ENCODE results near the gene ZNF436.
"Not testable (repeated sequence)": the region's sequence is repeated elsewhere in the genome, so short reads cannot be mapped to it uniquely, and the experiment has no call there.

ZNF436 gene

GRCh38 chr1:23392125-23392855, 22.7 kb upstream of the ZNF436 start:
- no peak for DNase-seq

- no peak for DNase-seq
Observed at GRCh38 chr1:23389837-23390321, 20.2 kb upstream of the ZNF436 start.

- DNase-seq = no peak
Observed at GRCh38 chr1:23387494-23387893, 17.9 kb upstream of the ZNF436 start.

- no peak for DNase-seq
Observed at GRCh38 chr1:23385119-23385621, 15.5 kb upstream of the ZNF436 start.

GRCh38 chr1:23384312-23385058, 14.8 kb upstream of the ZNF436 start:
- no peak for DNase-seq

GRCh38 chr1:23383577-23384311, 14.1 kb upstream of the ZNF436 start:
- no peak for DNase-seq

- no peak for DNase-seq
Observed at GRCh38 chr1:23381233-23381885, 11.7 kb upstream of the ZNF436 start.

- DNase-seq = no peak
Observed at GRCh38 chr1:23380719-23381118, 11.1 kb upstream of the ZNF436 start.

- not testable (repeated sequence) for DNase-seq
Observed at GRCh38 chr1:23380236-23380635, 10.6 kb upstream of the ZNF436 start.

GRCh38 chr1:23376890-23377811, 7.5 kb upstream of the ZNF436 start:
- no peak for DNase-seq

GRCh38 chr1:23374079-23374735, 4.6 kb upstream of the ZNF436 start:
- DNase-seq = not testable (repeated sequence)

- peak in 1 of 2 experiments; percentile 32 for DNase-seq
Observed at GRCh38 chr1:23371987-23372880, 2.6 kb upstream of the ZNF436 start.

GRCh38 chr1:23370709-23371584, 1.3 kb upstream of the ZNF436 start:
- peak in 1 of 2 experiments; percentile 24 for DNase-seq

GRCh38 chr1:23370330-23370708, 683 bp upstream of the ZNF436 start:
- peak in 1 of 2 experiments; percentile 15 for DNase-seq

GRCh38 chr1:23368562-23369334, 888 bp downstream of the ZNF436 start:
- peak; percentile 88 to 95 for DNase-seq

GRCh38 chr1:23367791-23368561, 1.7 kb downstream of the ZNF436 start:
- DNase-seq = peak; percentile 95 to 97

- no peak for DNase-seq
Observed at GRCh38 chr1:23367451-23367790, 2.2 kb downstream of the ZNF436 start.
